GM18868 (cell line): Measurements from ENCODE around the gene TLX3.
"Not testable (repeated sequence)": the region's sequence is repeated elsewhere in the genome, so short reads cannot be mapped to it uniquely, and the experiment has no call there.

Experiments
- ATAC-seq: cut with Tn5 transposase; IDR thresholded peaks from one replicate; pipeline ENCODE4 v1.9.1; 2021; ENCODE audit warnings: mild to moderate bottlenecking, moderate library complexity; ENCODE audit not compliant: unreplicated experiment

Gene TLX3

DNA sequence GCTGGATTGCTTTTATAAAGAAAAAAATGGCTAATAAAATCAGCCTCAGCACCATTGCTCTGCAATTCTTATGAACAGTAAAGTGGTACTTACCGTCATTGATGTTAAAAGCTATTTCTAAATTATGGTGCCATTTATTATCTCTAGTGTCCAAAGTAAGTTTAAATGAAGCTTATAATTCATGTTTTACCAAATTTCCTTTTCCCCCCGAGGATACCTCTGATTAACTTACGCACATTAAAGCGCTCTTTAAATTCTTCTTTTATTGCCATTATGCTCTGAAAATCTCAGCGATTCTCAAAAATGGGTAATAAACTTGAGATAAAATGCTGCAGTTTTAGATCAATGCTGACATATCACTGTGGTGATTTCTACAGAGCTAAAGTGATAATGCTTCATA lies 13.5 kb downstream of the TLX3 start:
- ATAC-seq = no peak

DNA sequence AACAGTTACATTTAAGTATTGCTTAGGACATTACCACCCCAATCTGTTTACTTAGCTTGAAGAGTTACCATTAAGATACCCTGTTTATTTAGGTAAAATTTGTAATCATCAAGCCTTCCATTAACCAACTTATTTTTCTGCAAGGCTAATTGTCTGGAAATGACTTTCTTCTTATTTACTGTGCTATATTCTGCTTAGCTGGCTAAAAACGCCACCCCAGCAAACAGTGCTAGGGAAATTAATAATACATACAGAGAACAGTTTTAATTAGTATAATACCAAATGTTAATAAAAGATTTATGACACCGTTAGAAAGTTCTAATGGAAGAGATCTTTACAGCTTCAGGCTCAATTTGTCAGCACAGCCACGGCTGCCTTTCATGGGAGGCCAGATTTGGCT lies 14.0 kb downstream of the TLX3 start:
- no peak for ATAC-seq

DNA sequence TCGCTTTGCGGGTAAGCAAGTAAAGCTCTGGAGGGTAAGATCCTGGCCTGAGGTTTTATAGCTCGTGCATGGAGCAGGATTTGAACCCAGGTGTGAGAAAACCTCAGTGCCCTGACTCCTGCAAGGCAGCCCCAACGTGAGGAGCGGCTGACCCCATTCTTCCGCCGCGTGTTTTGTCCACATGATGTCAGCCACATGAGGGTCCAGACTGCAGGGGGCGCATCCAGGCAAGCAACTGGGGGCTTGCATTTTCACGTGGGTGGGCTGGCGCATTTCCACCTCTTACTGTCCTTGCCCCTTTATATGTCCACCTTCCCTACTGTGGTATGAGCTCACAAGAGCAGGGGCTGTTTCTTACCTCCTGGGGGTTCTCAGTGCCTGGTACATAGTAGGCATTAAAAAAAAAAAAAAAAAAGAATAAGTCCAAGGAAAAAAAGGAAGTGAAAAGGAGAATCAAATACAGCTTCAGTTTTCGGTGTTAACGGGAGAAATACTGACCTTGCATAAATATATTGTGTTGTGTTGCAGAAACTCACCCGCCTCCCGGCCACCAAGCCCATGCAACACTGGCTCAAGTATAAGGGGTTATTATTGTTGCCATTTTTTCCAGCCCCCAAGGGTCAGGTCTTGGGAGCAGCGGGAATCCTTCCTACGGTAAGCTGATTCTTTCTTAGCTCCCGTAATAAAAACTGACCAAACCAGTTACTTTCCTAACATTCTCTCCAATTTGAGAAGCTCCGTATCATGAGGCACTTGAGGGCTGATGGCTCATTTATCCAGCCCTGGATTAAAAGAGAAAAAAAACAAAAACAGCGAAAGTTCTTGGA lies 15.0 kb downstream of the TLX3 start:
- no peak for ATAC-seq

DNA sequence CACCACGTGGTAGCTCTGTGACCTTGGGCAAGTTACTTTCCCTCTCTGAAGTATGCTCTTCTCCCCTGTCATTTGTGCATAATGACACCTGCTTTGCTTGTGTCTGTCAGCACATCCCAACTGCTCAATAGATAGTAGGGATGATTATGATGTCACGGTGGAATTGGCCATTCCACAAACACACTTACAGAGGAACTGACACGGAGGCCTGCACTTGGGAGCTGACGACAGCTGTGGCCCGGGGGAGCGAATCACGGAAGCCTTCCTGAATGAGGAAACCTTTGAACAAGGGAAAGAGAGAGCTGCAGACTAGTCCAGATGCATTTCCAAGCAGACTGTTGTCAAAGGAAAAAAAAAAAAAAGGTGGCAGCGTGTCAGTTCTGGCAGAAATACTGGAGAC lies 21.0 kb downstream of the TLX3 start:
- ATAC-seq = no peak

DNA sequence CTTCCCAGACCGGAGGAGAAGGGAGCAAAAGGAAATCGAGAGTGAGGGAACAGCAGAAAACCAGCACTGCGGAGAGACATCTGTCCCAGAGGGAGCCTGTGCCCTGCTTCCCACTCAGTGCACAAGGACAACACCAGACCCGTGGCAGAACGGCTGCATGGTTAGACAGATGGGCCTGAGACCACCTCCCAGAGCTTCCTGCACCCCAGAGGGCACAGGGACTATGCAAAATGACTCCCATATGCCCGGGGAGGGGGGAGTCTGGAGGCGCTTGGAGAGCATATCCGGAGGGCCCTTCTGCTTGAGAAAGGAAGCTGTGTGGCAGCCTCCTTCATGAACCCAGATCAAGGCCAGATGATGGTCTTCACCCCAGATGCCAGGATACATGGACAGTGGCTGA lies 26.6 kb downstream of the TLX3 start:
- ATAC-seq = no peak

DNA sequence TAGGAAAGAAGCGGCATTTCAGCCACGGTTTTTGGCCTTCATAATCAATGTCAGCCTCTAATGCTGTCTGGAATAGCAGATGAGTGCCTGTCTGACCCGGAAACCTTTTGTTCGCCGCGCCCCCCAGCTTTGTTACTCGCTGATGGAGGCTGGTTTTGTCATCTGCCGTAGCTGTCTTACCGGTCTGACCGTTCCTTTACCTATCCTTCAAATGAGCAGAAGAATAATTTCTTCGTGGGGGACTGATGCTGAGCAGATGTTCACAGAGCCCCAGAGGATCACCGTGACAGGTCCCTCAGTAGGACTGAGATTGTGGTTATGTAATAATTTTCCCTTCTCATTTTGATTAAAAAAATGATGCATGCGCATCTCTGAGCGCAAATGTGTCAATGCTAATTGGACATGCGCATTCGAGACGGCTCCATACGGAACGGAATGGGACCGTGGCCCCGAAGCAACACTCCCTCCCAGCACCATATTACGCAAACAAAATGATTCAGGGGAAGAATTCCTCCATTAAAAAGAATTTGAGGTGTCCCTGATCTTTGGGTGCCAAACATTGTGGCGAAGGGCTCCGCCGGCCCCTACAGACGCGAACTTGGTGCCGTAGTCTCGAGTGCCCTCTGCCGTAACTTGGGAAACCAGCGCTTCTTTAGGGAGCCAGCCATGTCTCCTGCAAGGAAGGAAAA lies 27.6 kb downstream of the TLX3 start:
- no peak for ATAC-seq

DNA sequence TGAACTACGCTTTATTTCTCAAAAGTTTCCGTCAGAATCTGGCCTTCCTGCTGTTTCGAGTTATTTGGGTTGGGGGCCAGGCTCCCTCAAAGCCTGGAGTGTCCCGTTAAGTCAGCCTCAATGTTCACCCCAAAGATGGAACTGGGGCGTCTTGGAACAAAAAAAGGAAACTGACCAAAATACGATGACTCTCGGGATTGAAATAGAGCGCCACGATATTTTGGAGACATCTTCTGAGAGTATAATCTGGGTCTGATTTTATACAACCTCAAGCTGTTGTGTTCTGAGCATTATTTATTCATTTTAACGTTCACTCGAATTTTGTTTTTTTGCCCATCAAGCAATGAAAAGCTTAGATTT lies 28.1 kb downstream of the TLX3 start:
- ATAC-seq = no peak

DNA sequence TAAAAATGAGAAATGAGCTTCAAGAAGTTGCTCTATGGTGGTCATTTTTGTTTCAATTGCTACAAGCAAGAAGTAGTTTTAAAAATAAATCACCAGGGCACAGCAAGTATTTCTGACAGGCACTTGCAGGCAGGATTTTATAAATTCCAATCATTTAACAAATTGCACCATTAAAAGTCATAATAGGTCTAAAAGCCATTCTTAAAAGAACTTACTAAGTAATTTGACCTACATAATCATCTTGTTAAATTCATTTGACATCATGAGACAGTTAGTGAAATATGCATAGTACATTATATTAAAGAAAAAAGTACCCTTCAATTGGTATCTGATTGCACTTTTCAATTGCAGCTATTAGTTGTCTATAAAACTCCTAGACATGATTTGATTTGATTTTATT lies 31.0 kb downstream of the TLX3 start:
- ATAC-seq = no peak

DNA sequence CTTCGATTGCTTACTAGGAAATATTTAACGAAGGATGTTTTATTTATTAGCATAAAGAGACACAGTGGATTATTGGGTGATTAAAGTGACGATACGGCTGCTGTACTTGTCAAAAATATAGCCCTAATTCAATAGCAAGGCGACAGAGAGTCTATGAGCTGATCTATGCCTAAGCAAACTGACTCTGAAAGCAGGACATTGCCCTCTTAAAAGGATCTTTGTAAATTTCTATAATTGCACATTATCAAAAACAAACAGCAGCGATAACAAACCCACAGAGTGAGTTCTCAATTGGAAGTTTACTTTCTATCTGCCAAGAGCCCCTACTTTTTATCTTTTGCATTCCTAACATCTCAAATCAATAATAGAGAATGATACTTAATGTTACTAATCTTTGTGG lies 31.4 kb downstream of the TLX3 start:
- no peak for ATAC-seq

DNA sequence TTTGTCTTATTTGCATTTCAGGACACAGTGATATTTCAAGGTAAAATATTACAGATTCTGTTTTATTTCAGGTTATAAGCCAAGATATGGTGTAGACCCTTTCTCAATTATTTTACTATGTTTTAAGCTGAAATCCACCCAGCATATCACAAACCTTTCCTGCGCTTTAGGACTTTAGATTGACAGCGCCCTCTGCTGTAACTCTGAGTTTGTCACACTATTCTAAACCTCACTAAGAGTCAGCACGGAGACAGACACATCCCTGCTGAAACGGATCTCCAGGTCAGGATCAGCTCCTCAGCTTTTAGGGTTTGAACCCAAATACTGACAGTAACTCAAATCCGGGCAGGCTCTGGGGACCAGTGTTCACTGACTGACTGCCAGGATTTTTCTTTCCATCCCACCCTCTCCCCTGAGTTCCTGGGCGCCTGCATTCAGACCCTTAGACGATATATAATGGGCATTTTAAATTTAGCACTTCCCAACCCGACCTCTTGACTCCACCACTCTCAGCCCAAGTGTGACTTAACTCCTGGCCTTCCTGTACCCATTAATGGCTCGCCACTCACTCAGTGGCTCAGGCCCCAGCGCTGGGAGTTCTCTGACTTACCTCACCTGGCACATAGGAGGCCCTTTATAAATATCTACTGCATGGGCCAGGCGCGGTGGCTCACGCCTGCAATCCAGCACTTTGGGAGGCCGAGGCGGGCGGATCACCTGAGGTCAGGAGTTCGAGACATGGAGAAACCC lies 33.5 kb downstream of the TLX3 start:
- ATAC-seq = peak; percentile 79

DNA sequence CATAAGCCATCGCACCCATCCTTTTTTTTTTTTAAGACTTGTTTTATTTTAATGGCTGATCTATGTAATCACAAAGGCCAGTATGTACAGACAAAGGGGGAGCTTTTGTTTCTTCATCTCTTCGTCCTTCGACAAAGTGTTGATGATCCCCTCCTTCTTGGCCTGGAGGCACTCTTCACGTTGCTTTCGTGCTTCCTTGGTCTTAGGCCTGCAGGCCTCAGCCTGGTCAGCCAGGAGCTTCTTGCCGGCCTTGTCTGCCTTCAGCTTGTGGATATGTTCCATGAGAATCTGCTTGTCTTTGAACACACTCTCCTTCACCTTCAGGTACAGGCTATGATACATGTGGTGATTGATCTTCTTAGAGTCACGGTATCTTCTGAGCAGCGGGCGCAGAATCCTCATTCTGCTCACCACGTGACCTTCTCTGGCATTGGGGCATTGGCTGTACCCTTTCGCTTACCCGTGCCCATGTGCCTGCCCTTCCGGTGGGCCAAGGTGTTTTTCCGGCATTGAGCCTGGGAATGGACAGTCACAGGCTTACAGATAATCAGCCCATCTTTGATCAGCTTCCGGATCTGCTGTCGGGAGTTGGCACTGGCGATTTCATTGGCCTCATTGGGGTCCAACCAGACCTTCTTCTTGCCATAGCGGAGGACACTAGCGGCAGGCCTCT lies 36.0 kb downstream of the TLX3 start:
- ATAC-seq = no peak

DNA sequence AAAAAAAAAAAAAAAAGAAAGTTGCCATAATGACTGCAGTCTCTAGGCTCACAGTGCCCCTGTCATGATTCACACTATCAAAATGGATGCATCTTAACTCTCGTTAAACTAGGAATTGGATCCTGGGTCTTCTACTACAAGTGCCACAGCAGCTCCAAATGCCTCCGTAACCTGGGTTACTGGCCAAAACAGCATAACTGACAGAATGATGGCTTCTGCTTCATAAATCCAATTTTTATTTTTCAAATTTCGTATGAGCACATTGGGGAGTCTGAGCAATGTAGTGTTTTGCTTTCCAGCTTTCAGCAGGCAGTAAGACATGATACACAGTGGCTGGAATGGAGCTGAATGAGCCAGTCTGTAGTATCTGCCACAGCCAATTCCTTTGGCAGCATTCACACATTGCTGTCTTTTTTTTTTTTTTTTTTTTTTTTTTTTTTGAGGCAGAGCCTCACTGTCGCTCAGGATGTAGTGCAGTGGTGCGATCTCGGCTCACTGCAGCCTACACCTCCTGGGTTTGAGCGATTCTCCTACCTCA lies 42.6 kb downstream of the TLX3 start:
- no peak for ATAC-seq

DNA sequence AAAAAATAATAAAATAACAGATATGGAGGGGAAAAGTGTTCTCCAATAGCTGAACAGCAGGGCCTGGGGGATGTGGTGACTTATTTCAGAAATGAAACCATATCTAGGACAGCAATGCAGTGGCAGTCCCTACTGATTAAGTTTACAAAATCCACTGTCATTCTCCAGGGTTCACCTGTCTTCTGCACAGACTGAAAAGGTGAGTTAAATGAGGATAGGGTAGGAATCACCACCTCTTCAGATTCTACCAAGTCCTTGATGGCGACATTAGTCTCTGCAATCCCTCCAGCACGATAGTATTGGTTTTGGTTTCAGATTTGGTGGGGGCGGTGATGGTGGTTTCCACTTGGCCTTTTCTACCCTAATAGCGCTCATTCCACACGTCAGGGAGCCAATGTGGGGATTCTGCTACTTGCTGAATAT lies 46.3 kb downstream of the TLX3 start:
- ATAC-seq = peak; percentile 96

DNA sequence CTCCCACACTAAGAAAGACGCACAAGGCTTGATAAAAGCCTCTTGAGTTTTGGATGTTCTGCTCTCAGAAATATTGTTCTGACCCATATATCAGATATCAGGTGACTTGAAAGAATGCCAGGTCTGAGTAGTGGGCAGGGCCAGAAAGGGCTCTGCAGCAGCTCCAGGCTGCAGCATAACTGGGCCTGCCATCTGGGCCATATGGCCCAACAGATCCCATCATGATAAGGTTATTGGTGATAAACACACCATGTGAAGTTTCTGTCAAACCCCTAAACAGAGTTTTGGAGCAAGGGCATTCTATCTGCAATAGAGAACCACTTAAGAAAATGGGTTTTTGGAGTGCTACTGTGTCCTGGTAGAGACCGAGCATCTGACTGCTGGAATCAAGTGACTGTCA lies 48.8 kb downstream of the TLX3 start:
- no peak for ATAC-seq

DNA sequence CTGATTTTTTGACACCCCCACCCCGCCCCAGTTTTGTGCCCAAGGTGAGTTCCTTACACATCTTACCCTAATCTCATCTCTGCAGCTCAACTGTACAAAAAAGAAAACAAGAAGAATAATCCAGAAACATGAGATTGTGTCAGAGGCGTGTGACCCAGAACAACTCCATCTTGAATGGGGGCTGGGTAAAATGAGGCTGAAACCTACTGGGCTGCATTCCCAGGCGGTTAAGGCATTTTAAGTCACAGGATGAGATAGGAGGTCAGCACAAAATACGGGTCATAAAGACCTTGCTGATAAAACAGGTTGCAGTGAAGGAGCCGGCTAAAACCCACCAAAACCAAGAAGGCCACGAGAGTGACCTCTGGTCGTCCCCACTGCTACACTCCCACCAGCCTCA lies 52.1 kb downstream of the TLX3 start:
- not testable (repeated sequence) for ATAC-seq
